Activated T-helper 2 cell treated with anti-CD3 and anti-CD28 coated beads, Interferon-gamma antibody, Interleukin-2, Interleukin-4, amounts not matched to agents 10 μg/mL and 5 μg/mL and 100 μg/mL, durations not matched to agents 14 hours and 24 hours and 36 hours (primary cell): ENCODE measurements around the gene AGBL5. TPM values are rescaled to one million over a fixed set of nuclear protein-coding genes. Genes with fewer than 3 reads are reported as not detected.
A peak's percentile ranks its signal among the peaks of the same experiment; 100 is the strongest.
"Not testable (repeated sequence)": the region's sequence is repeated elsewhere in the genome, so short reads cannot be mapped to it uniquely, and the experiment has no call there.

Experiments used
- DNase-seq: peaks from one replicate; pipeline ENCODE4 v3.0.0; 2021; ENCODE audit warnings: low spot score
- H3K27ac Mint-ChIP-seq: one replicate; pipeline ENCODE4 v1.8.0; 2021; ENCODE audit warnings: mixed read lengths
- H3K27me3 Mint-ChIP-seq: one replicate; pipeline ENCODE4 v1.8.0; 2021; ENCODE audit warnings: low read depth, mixed read lengths
- H3K36me3 Mint-ChIP-seq: one replicate; pipeline ENCODE4 v1.8.0; 2021; ENCODE audit warnings: low read depth, mixed read lengths
- H3K4me1 Mint-ChIP-seq: one replicate; pipeline ENCODE4 v1.8.0; 2021; ENCODE audit warnings: low read depth, mixed read lengths
- H3K4me3 Mint-ChIP-seq: one replicate; pipeline ENCODE4 v1.8.0; 2021; ENCODE audit warnings: low read depth, mild to moderate bottlenecking, moderate library complexity, mixed read lengths
- H3K9me3 Mint-ChIP-seq: one replicate; pipeline ENCODE4 v1.8.0; 2021; ENCODE audit warnings: mixed read lengths
- intact Hi-C: fragments of 100-400 bp; cut with micrococcal nuclease; formaldehyde crosslinking; loops from one replicate; pipeline ENCODE4 v1.15.1; 2023
- total RNA-seq: library from RNA; stranded (reverse); gene quantifications from 2 replicates; pipeline ENCODE4 v1.2.3, GENCODE V29; 2022

Gene AGBL5
- total RNA-seq, 1 donor from 2014 or later = 13.8 TPM

- peaks cover 9% of the 10 kb centered on the region for H3K4me1 Mint-ChIP-seq
- no peak for DNase-seq
- no peaks in the 10 kb centered on the region for H3K9me3 Mint-ChIP-seq
- H3K27me3 Mint-ChIP-seq = no peaks in the 10 kb centered on the region
- H3K4me3 Mint-ChIP-seq = peak overlapping the region; percentile 51
- peak overlapping the region; percentile 24 for H3K27ac Mint-ChIP-seq
- no peaks in the 10 kb centered on the region for H3K36me3 Mint-ChIP-seq
- intact Hi-C loops = loop anchor here (2.0 to 5.0 kb wide), 2 partner anchors 96 to 185 kb away; no protein-coding TSS in a partner anchor
Measured at GRCh38 chr2:27095745-27096651, 44.5 kb downstream of the AGBL5 start.

- no peaks in the 10 kb centered on the region for H3K27me3 Mint-ChIP-seq
- no peak for DNase-seq
- H3K27ac Mint-ChIP-seq = no peak overlapping the region
- H3K9me3 Mint-ChIP-seq = no peaks in the 10 kb centered on the region
- H3K4me1 Mint-ChIP-seq = peaks cover 9% of the 10 kb centered on the region
- intact Hi-C loops = loop anchor here (2.0 to 5.0 kb wide), 2 partner anchors 95 to 184 kb away; no protein-coding TSS in a partner anchor
- no peaks in the 10 kb centered on the region for H3K36me3 Mint-ChIP-seq
- H3K4me3 Mint-ChIP-seq = no peak overlapping the region
Measured at GRCh38 chr2:27096748-27097297, 45.4 kb downstream of the AGBL5 start.

GRCh38 chr2:27097341-27097740, 45.9 kb downstream of the AGBL5 start:
- H3K36me3 Mint-ChIP-seq = no peaks in the 10 kb centered on the region
- H3K9me3 Mint-ChIP-seq = no peaks in the 10 kb centered on the region
- no peak overlapping the region for H3K4me3 Mint-ChIP-seq
- peaks cover 9% of the 10 kb centered on the region for H3K4me1 Mint-ChIP-seq
- no peak for DNase-seq
- H3K27ac Mint-ChIP-seq = no peak overlapping the region
- no peaks in the 10 kb centered on the region for H3K27me3 Mint-ChIP-seq
- intact Hi-C loops = loop anchor here (2.0 to 5.0 kb wide), 2 partner anchors 95 to 183 kb away; no protein-coding TSS in a partner anchor

- Mint-ChIP-seq H3K4me3 (no peak overlapping the region), H3K4me1 (peaks cover 9% of the 10 kb centered on the region), H3K27ac (no peak overlapping the region), H3K9me3 (no peaks in the 10 kb centered on the region), H3K27me3 (no peaks in the 10 kb centered on the region), H3K36me3 (no peaks in the 10 kb centered on the region)
- intact Hi-C loops = loop anchor here (5.0 kb wide), 1 partner anchor 93 kb away; no protein-coding TSS in a partner anchor
- DNase-seq = no peak
Measured at GRCh38 chr2:27099334-27099955, 48.0 kb downstream of the AGBL5 start.

GRCh38 chr2:27100036-27100435, 48.6 kb downstream of the AGBL5 start:
- Mint-ChIP-seq H3K9me3 (no peaks in the 10 kb centered on the region), H3K27me3 (no peaks in the 10 kb centered on the region), H3K4me1 (peaks cover 9% of the 10 kb centered on the region), H3K36me3 (no peaks in the 10 kb centered on the region), H3K4me3 (no peak overlapping the region), H3K27ac (no peak overlapping the region)
- intact Hi-C loops = no loop called here
- no peak for DNase-seq

- no peak for DNase-seq
- Mint-ChIP-seq H3K4me3 (no peak overlapping the region), H3K36me3 (no peaks in the 10 kb centered on the region), H3K27ac (no peak overlapping the region), H3K9me3 (no peaks in the 10 kb centered on the region), H3K27me3 (no peaks in the 10 kb centered on the region), H3K4me1 (no peaks in the 10 kb centered on the region)
- intact Hi-C loops = no loop called here
Measured at GRCh38 chr2:27102329-27102728, 50.9 kb downstream of the AGBL5 start.

- Mint-ChIP-seq H3K36me3 (no peaks in the 10 kb centered on the region), H3K4me3 (no peak overlapping the region), H3K27me3 (peaks cover 5% of the 10 kb centered on the region), H3K27ac (no peak overlapping the region), H3K9me3 (no peaks in the 10 kb centered on the region), H3K4me1 (no peaks in the 10 kb centered on the region)
- intact Hi-C loops = no loop called here
- DNase-seq = no peak
Measured at GRCh38 chr2:27105981-27106380, 54.5 kb downstream of the AGBL5 start.

- intact Hi-C loops = no loop called here
- Mint-ChIP-seq H3K4me1 (no peaks in the 10 kb centered on the region), H3K9me3 (no peaks in the 10 kb centered on the region), H3K4me3 (no peak overlapping the region), H3K27me3 (peaks cover 6% of the 10 kb centered on the region), H3K27ac (no peak overlapping the region), H3K36me3 (no peaks in the 10 kb centered on the region)
- DNase-seq = no peak
Measured at GRCh38 chr2:27108221-27108620, 56.8 kb downstream of the AGBL5 start.

GRCh38 chr2:27109083-27109482, 57.6 kb downstream of the AGBL5 start:
- Mint-ChIP-seq H3K27ac (no peak overlapping the region), H3K4me1 (no peaks in the 10 kb centered on the region), H3K36me3 (no peaks in the 10 kb centered on the region), H3K9me3 (no peaks in the 10 kb centered on the region), H3K4me3 (no peak overlapping the region), H3K27me3 (peaks cover 6% of the 10 kb centered on the region)
- DNase-seq = no peak
- intact Hi-C loops = no loop called here

GRCh38 chr2:27110603-27111352, 59.3 kb downstream of the AGBL5 start:
- H3K9me3 Mint-ChIP-seq, H3K4me1 Mint-ChIP-seq, H3K27ac Mint-ChIP-seq, H3K4me3 Mint-ChIP-seq, H3K27me3 Mint-ChIP-seq, H3K36me3 Mint-ChIP-seq, intact Hi-C loops, DNase-seq: not testable (repeated sequence)

GRCh38 chr2:27111392-27112078, 60.1 kb downstream of the AGBL5 start:
- H3K4me1 Mint-ChIP-seq, H3K9me3 Mint-ChIP-seq, intact Hi-C loops, H3K27ac Mint-ChIP-seq, DNase-seq, H3K27me3 Mint-ChIP-seq, H3K4me3 Mint-ChIP-seq, H3K36me3 Mint-ChIP-seq: not testable (repeated sequence)

GRCh38 chr2:27115519-27115918, 64.1 kb downstream of the AGBL5 start:
- Mint-ChIP-seq H3K27ac (no peak overlapping the region), H3K27me3 (peaks cover 25% of the 10 kb centered on the region), H3K36me3 (no peaks in the 10 kb centered on the region), H3K9me3 (no peaks in the 10 kb centered on the region), H3K4me1 (peaks cover 5% of the 10 kb centered on the region), H3K4me3 (no peak overlapping the region)
- no peak for DNase-seq
- intact Hi-C loops = no loop called here
